Kidney (tissue), 14 donors: ENCODE measurements around the gene CACNA1E. TPM values are rescaled to one million over a fixed set of nuclear protein-coding genes. Genes with fewer than 3 reads are reported as not detected.

Experiments
- DNase-seq, 5 donors: peaks; one replicate each; pipeline ENCODE4 v3.0.0-alpha.2; 2013 to 2020
- FAIRE-seq: peaks from 2 replicates; lab custom pipeline; 2012; peaks lifted over from hg19 to GRCh38; lab: Jason Lieb, UNC
- H3K27ac ChIP-seq, 2 donors: one replicate each; pipeline ENCODE4 v1.7.0; 2013; ENCODE audit warnings: low read depth in 2 of 2, low read length in 2 of 2, inconsistent platforms in 1 of 2
- H3K27me3 ChIP-seq: one replicate; pipeline ENCODE4 v1.7.1; 2013; ENCODE audit warnings: low read length, inconsistent platforms; ENCODE audit not compliant: control insufficient read depth, insufficient read depth
- H3K36me3 ChIP-seq, 3 donors: one replicate each; pipeline versions ENCODE4 v1.7.0 to v1.7.1; 2013; ENCODE audit warnings: low read length in 3 of 3, control low read depth in 1 of 3, inconsistent platforms in 1 of 3; ENCODE audit not compliant: insufficient read depth in 3 of 3, control insufficient read depth in 2 of 3
- H3K4me1 ChIP-seq, 3 donors: one replicate each; pipeline versions ENCODE4 v1.7.0 to v1.7.1; 2013; ENCODE audit warnings: low read length in 3 of 3, inconsistent platforms in 1 of 3, low read depth in 1 of 3; ENCODE audit not compliant: control insufficient read depth in 2 of 3, insufficient read depth in 2 of 3
- H3K4me3 ChIP-seq, 3 donors: one replicate each; pipeline versions ENCODE4 v1.7.0 to v1.8.1; 2013; ENCODE audit warnings: low read length in 3 of 3, control low read depth in 1 of 3, inconsistent platforms in 1 of 3
- H3K9ac ChIP-seq, 3 donors: one replicate each; pipeline versions ENCODE4 v1.7.0 to v1.7.1; 2013; ENCODE audit warnings: low read length in 3 of 3, control low read depth in 1 of 3, inconsistent platforms in 1 of 3
- H3K9me3 ChIP-seq, 3 donors: one replicate each; pipeline versions ENCODE4 v1.7.0 to v1.7.1; 2013; ENCODE audit warnings: low read length in 3 of 3, control low read depth in 1 of 3, inconsistent platforms in 1 of 3; ENCODE audit not compliant: control insufficient read depth in 2 of 3, insufficient read depth in 1 of 3
- CTCF ChIP-seq: IDR thresholded peaks from 3 replicates; pipeline ENCODE4 v1.5.1; 2012; ENCODE audit warnings: mild to moderate bottlenecking, moderate library complexity, borderline replicate concordance; ENCODE audit not compliant: insufficient read depth; ENCODE audit errors: extremely low read depth
- intact Hi-C: fragments of 100-400 bp; cut with DNase I; formaldehyde crosslinking; loops from one replicate; pipeline ENCODE4 v1.11.1; 2022
- polyA plus RNA-seq: library from polyadenylated mRNA; stranded (reverse); fragments of 350-450 nt; fragmentation: Illumina TruSeq; extraction: RNeasy Lipid Tissue Mini Kit (QIAGEN cat#74804); gene quantifications from one replicate; pipeline ENCODE4 v1.2.3, GENCODE V29; 2014; ENCODE audit warnings: low read depth, low replicate concordance; ENCODE audit not compliant: insufficient read depth
- total RNA-seq: library from RNA; stranded (reverse); fragmentation: NEBNext Ultra II Directional; extraction: Animal tissue kit (Norgen Biotek cat#: 25700); gene quantifications from one replicate; pipeline ENCODE4 v1.2.1, GENCODE V29; 2021
- donor health status: control.
- donor health status: control.
- donor health status: control.
- donor health status: control.
- donor health status: control.
- donor health status: DM: yes; HTN: yes; CAD: no.
- donor health status: Normal renal cell carcinoma (clear cell type).

Gene CACNA1E
- total and polyA plus RNA-seq, 2 donors from 2014 or later: 0.19 TPM

- Histone ChIP-seq H3K9me3 (no peaks in the 10 kb centered on the region), H3K4me3 (no peak overlapping the region), H3K27ac (no peak overlapping the region), H3K4me1 (no peaks in the 10 kb centered on the region), H3K36me3 (no peaks in the 10 kb centered on the region), H3K27me3 (no peaks in the 10 kb centered on the region), H3K9ac (no peak overlapping the region)
- intact Hi-C loops: no loop called here
- DNase-seq: no peak
- TF ChIP-seq CTCF: no peak
- no peak for FAIRE-seq
Measured at GRCh38 chr1:181558416-181558815, 75.1 kb downstream of the CACNA1E start.

DNA sequence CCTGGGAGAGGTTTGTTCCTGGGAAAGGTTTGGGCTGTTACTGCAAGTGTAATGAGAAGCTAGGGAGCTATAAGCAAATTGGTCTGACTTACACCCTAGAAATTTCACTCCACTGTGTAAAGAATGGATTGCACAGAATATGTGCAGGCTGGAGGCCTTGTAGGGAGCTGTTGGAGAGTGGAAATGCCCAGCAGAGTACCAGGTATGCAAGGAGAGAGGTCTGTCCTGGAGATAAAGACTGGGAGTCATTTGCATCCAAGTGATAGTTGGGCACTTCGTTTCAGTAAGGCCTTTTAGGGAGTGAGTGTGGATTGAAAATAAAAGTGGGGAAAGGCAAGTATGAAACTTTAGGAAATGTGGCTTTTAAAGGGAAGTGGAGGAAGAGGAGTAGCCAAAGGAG is 75.8 kb downstream of the CACNA1E start:
- no peaks in the 10 kb centered on the region for H3K4me1 ChIP-seq
- no peak overlapping the region for H3K4me3 ChIP-seq
- H3K27me3 ChIP-seq: no peaks in the 10 kb centered on the region
- H3K9ac ChIP-seq: no peak overlapping the region
- DNase-seq (no peak), FAIRE-seq (no peak)
- no peak for TF ChIP-seq CTCF
- H3K36me3 ChIP-seq: no peaks in the 10 kb centered on the region
- no peak overlapping the region for H3K27ac ChIP-seq
- no peaks in the 10 kb centered on the region for H3K9me3 ChIP-seq
- intact Hi-C loops: no loop called here

- intact Hi-C loops: no loop called here
- no peak for FAIRE-seq
- H3K36me3 ChIP-seq: no peaks in the 10 kb centered on the region
- no peaks in the 10 kb centered on the region for H3K27me3 ChIP-seq
- TF ChIP-seq CTCF: no peak
- no peak overlapping the region for H3K27ac ChIP-seq
- no peaks in the 10 kb centered on the region for H3K9me3 ChIP-seq
- H3K9ac ChIP-seq: no peak overlapping the region
- no peak overlapping the region for H3K4me3 ChIP-seq
- no peaks in the 10 kb centered on the region for H3K4me1 ChIP-seq
- no peak for DNase-seq
Measured at GRCh38 chr1:181562395-181562794, 79.1 kb downstream of the CACNA1E start.

DNA sequence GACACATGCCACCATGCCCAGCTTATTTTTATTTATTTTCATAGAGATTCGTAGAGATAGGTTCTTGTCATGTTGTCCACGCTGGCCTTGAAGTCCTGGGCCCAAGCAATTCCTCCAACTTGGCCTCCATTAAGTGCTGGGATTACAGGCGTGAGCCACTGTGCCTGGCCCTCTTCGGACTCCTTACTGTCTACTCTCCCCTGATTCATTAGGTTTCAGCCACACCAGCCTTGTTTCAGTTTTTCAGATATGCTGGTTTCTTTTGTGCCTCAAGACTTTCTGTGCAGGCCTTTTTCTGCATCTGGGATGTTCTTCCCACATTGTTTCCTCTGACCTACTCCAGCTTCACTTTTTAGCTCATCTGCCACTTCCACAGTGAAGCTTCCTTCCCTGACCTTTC is 85.4 kb downstream of the CACNA1E start:
- Histone ChIP-seq H3K9ac (no peak overlapping the region), H3K27me3 (no peaks in the 10 kb centered on the region), H3K4me1 (no peaks in the 10 kb centered on the region), H3K27ac (no peak overlapping the region), H3K4me3 (no peak overlapping the region), H3K9me3 (no peaks in the 10 kb centered on the region), H3K36me3 (no peaks in the 10 kb centered on the region)
- intact Hi-C loops: no loop called here
- no peak for FAIRE-seq
- TF ChIP-seq CTCF: no peak
- DNase-seq: no peak
